Stimulated activated CD8-positive, alpha-beta memory T cell treated with anti-CD3 and anti-CD28 coated beads, Interleukin-12 subunit alpha, Interleukin-12 subunit beta, amount 100 ng/mL, for 24 hours (primary cell): Measurements from ENCODE around the gene CPO.
"Not testable (repeated sequence)": the region's sequence is repeated elsewhere in the genome, so short reads cannot be mapped to it uniquely, and the experiment has no call there.

Source experiments
- DNase-seq: peaks from one replicate; pipeline ENCODE4 v3.0.0-alpha.2; 2020; ENCODE audit errors: extremely low read depth

Gene CPO, protein sequence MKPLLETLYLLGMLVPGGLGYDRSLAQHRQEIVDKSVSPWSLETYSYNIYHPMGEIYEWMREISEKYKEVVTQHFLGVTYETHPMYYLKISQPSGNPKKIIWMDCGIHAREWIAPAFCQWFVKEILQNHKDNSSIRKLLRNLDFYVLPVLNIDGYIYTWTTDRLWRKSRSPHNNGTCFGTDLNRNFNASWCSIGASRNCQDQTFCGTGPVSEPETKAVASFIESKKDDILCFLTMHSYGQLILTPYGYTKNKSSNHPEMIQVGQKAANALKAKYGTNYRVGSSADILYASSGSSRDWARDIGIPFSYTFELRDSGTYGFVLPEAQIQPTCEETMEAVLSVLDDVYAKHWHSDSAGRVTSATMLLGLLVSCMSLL

DNA sequence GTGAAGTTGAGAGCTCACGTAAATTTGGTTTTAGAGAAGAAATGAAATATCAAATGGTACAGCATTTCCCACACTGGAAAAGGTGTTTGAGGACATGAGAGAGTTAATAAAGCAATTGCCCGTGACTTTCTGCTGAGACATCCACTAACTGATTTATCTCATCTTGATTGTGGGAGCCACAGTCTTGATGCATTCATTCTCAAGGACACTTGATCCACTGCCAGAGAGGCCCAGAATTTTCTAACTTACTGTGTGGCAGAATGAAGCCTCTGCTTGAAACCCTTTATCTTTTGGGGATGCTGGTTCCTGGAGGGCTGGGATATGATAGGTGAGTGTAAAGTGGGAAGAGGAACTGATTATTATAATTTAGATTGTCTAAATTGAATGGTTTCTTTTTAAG, at the start of gene CPO:
CPO (plus strand) TSS at position 179 of the 400 bp plus-strand sequence; CDS start at position 261, 82 bp downstream.
- no peak for DNase-seq

DNA sequence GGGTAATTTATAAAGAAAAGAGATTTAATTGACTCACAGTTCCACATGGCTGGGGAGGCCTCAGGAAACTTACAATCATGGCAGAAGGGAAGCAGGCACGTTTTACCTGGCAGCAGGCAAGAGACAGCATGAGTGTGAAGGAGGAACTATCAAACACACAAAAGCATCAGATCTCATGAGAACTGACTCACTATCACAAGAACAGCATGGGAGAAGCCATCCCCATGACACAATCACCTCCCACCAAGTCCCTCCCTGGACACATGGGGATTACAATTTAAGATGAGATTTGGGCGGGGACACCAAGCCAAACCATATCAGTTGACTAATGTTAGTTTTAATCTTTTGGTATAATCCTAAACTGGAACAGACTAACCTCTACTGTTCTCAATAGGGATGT, 49.1 kb upstream of the CPO start:
- DNase-seq, result no peak

DNA sequence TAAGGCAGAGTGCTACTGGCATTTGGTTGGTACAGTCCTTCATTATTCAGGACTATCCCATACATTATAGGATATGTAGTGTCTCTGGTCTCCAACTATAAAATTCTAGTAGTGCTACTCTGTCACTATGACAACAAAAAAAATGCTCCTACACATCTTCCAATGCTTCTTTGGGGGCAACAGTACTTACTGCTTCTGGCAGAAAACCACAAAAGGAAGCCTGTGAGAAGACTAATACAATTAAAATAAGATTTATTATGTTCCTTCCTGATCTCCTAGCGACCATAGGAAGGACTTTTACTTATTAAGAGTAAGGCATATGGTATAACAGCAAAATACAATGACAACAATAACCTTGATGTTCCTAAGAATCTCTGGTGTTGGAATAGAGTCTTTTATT, 48.4 kb upstream of the CPO start:
- no peak for DNase-seq

DNA sequence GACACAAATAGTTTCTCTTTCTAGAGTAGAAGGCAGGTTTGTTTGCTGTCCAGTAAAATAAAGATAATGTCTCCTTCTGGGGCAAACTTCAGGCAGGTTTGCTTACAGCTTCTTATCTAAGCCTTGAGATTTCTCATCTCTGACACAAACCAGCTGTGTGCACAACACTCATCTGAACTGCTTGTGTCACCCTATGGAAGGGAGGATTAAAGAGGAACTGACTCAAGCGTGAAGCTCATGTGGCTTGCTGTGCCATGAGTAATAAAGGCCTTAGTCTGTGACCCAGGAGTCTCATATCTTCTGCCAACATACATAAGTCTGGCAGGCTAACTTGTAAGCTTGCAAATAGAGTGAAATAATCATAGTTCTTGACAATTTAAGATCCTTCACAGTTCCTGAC, 24.2 kb upstream of the CPO start:
- DNase-seq, result no peak

DNA sequence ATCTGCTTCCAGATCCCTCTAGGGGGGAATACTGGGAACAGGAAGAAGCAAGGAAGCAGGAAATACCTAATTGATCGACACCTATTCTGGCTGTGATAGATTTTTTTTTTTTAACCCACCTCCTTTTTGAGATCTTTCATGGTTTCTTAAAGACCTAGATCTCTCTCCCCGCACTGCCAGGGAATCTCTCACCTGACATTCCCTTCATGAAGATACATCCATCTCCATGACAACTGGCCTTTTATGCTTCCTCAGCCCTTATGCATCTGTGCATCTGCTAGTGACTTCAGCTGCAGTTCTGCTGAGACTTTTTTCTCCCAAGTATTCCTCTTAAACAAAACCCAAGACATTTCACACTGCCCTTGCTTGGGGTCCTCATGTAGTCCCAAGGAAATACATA, 21.1 kb upstream of the CPO start:
- no peak for DNase-seq

DNA sequence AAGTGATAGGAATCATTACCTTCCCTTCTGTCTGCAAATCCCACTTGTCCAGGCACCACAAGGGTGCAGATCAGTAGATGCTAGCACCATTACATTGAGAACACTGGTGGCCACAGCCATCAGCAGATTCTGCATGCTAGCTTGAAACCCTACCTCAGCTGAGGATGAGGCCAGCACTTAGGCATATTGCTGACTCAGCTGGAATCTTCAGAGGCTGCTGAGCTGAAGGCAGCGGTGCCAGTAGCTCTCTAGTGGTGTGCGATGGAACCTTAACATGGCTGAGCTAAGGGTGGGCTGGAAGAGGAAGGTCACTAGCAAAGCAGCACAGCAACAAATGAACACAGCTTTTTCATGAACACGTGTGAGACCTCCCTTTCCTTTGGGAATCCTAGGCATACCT, 19.0 kb upstream of the CPO start:
- no peak for DNase-seq

DNA sequence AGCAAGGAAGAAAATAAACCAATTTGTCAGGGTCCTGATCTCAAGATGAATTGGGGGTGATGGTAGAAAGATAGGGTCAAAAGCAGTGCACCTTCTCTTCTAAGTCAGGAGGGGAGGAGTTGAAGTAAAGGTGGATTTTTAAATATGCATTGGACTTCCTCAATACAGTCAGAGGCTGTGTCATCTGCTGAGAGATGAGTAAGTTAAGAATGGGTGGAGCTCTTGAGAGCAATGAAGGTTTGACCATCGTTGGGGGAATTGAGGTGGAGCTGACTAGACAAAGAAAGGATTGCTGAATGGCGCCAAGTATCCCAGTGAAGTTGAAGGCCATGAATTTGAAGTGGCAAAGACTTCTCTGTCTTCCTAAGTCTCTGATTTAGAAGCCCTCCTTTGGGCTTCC, 18.4 kb upstream of the CPO start:
- no peak for DNase-seq

DNA sequence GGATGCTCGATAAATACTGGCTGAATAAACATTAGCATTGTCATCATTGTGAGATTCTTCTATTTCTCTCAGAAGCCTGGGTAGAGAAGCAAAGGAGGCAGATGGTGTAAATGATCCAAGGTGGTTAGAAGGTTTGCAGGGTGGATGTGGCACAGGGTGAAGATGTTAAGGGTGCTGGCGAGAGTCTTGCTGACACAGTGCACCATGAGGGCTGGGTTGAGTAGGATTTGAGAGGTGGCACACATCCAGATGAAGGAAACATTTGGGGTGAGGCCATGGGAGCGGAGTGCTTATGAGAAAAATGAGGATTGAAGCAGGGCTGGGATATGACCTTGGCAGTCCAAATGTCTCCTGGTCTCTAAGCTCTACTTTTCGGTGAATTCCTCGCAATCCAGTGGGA, 17.8 kb upstream of the CPO start:
- no peak for DNase-seq

DNA sequence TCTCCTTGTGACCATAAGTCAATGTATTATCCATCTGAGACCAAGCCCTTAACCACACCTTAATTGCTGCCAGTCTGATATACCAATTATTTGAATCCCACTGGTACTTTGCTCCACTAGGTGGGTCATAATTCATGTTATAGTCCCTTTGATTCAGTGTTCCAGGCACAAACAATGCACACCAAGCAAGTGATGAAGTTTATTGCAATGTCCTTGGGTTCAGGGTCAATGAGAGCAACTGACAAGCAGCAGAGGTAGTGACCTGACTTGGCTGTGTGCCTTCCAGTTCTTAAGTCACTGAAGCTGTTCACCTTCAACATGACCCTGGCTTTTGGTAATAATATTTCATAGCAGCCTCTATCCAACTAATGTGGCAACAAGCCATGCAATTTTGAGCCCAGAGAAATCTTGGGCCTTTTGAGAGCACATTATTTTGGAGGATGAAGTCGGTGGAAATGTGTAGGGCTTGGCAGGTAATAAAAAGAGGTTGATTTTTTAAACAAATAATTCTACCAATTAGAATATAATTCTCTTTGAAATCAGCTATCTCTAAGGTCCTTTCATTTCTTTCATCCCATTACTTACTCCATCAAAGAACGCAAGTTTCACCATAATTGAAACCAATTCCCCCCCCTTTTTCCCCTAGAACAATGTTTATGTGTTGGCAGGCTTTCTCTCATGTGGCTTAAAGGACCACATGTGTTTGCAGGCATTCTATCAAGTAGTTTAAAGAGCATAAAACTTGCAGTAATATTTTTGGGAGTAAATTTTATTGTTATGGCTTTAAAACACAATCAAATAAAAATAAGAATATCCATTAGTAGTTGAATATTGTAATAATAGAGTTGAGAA, 3.1 kb upstream of the CPO start:
- no peak for DNase-seq

DNA sequence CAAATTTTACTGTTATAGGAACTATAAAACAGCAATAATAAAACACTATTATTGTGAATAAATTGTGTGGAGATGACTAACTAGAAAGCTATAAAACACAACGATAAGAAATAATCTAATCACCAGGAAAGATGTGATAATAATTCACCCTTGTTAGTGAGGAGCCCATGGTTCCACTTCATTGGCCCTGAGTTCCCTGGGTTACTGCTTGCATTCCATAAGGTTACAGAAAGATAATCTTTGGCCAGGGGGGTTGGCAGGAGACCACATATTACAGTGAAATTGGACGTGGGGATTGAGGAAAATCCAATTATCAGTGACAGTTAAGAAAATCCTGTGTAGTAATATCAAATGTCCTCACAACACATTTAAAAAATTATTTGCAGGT, 2.5 kb upstream of the CPO start:
- no peak for DNase-seq

DNA sequence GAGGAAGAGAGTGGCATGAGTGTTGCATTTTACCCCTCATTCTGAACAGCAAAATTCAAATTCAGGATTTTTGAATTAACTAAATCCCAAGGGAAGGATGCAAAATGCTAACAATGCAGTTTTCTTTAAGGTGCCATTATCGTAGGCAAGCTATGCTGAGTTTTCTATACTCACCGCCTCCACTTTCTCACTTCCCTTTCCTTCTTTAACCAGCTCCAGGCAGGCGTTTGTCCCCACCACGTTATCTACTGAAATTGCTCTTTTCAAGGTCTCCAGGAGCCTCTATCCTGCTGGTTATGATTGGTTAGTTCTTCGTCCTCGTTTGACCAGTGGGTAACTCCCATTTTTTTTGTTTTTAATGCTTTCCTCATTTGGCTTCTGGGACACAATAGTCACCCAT, 1.8 kb upstream of the CPO start:
- DNase-seq, result no peak

DNA sequence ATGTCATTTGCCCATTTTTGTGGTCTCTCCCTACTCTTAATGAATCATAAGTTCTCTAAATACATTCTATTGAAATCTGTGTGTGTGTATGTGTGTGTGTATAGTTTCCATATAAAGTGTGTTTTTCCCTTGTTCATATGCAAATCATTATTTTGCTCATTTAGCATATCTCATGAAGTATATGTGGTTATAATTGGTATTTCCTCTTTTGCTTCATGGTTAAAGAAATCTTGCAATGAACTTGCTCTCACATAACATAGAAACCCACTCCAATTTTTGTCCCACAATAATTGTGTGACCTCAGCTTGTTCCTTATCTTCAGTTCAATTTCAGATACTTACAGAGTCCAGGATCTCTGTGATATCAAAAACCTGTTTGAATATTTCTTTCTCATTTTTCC, 1.2 kb downstream of the CPO start:
- no peak for DNase-seq

DNA sequence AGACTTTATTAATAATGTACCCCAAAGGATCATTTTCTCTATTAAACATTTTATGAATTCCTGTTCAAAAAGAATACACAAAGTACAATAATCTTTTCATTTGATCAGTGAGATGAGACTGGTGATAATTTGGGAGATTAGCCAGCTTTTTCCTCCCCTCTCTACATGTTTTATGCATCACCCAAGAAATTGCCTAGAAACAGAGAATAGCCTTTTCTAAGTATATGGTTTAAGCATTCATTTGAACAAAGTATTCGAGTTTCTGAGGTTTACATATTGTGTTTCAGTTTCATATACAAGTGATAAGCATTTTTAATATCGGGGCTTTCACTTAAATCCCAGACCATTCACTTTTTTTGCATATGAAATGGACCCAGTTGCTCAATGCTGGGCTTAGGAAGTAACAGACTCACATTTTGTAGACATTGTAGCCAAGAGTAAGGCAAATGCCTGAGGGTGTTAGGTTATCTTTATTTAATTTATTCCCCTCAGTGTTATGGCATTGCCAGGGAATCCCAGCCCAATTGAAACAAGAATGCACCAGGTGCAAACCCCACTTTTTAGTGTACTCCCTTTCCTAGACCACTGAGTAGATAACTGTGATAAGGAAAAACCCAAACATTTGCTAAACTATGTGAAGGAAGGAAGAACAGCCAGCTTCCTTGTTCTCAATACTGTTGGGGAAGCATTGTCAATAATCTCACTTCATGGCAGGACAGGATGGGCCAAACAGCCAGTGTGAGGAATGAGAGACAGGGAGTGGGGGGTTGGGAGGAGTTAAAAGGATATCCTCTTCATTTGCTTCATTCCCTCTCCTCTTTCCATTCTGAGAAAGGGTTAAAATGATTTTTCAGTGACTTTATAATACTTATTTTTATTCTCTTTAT, 3.5 kb downstream of the CPO start:
- no peak for DNase-seq

DNA sequence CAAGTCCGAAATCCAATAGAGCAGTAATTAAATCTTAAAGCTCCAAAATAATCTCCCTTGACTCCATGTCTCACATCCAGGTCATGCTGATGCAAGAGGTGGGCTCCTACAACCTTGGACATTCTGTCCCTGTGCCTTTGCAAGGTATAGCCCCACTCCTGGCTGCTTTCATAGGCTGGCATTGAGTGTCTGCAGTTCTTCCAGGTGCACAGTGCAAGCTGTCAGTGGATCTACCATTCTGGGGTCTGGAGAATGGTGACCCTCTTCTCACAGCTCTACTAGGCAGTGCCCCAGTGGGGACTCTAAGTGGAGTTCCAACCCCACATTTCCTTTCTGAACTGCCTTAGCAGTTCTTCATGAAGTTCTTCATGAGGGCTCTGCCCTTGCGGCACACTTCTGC, 14.1 kb downstream of the CPO start:
- DNase-seq, result not testable (repeated sequence)

DNA sequence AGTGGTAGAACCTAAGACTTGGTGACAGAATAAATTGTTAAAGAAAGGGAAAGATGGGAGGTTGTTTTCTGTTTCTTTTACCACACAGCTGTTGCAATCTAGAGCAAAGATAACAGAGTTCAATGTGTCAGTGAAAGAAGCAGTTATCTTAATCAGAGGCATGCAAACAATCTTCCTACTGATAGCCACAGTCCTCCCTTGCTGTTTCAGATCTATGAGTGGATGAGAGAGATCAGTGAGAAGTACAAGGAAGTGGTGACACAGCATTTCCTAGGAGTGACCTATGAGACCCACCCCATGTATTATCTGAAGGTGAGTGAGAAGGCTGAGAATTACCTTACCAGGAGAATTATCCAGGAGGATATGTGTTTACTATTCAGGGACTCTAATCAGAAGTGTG, 15.9 kb downstream of the CPO start:
- no peak for DNase-seq

DNA sequence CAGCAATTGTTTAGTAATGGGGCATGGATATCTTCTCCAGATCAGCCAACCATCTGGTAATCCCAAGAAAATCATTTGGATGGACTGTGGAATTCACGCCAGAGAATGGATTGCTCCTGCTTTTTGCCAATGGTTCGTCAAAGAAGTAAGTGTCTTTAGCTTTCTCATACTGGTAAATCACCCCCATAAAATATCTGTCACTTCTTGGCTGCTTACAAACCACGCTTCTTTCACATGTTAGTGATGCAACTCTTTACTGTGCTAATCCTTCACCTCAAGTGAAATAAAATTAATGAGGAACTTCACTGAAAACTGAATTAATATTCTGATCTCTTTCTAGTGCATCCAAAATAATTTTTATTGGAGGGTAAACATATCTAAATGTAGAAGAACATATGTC, 18.9 kb downstream of the CPO start:
- DNase-seq, result no peak

DNA sequence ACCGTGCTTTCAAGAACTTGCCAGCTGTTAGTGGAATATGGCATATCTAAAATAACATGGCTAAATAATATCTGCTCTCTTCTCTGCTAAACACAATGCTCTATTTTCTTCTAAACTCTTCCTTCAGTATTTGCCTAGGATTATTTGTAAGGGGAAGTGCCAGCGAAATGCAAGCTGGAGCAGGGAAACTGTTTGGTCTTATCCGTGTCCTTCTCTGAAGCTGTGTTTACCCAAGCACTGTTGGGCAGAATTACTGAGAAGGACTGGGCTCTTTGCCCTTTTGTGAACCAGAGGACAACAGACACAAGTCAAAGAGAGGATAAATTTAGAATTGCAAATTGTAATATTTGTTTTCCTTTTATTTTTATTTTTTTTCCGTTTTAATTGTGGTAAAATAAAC, 23.6 kb downstream of the CPO start:
- no peak for DNase-seq

DNA sequence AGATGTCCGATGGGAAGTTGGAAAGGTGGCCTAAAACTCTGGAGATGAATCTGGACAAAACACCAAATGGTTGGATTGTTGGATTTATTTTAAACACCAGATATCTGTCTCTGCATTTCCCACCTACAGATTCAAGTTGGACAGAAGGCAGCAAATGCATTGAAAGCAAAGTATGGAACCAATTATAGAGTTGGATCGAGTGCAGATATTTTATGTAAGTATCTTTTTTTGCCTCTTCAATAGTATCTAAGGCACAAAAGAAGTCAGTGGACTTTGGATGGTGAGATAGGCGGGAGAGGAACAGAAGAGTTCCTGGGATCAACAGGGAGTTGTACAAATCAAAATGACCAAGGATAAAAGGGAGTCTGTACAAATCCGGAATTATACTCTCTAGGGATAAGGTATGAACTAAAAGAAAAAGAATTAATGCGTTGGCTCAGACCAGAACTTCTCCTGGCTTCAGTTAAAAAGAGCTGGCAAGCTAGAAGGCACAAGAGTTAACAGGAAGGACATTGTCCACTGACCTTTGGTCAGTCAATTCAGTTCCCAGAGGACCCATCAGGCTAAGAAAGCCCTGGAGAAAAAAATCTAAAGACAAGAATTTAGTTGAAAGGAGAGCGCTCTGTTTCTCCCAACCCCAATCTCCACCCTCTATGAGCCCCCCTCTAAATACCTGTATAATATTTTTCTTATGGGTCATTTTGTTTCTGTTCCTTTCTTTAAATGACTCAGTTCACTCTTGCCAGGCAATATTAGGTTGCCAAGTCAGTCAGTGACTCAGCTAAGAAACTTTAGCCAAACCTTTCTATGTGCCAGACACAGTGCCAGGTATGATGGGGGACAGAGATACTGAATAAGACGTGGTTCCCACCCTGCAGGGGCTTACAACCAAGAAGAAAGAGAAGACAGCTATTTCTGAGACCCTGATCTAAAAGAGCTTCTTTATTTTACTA, 29.1 kb downstream of the CPO start:
- no peak for DNase-seq

DNA sequence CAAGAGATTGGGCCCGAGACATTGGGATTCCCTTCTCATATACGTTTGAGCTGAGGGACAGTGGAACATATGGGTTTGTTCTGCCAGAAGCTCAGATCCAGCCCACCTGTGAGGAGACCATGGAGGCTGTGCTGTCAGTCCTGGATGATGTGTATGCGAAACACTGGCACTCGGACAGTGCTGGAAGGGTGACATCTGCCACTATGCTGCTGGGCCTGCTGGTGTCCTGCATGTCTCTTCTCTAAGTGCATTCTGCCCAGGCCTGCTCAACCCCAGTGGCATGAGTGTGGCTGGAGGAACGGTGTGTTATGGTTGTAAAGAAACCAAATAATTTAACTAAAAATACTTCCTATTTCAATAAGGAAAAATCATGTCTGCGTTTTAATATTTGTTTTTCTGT, 29.9 kb downstream of the CPO start:
- DNase-seq, result no peak

DNA sequence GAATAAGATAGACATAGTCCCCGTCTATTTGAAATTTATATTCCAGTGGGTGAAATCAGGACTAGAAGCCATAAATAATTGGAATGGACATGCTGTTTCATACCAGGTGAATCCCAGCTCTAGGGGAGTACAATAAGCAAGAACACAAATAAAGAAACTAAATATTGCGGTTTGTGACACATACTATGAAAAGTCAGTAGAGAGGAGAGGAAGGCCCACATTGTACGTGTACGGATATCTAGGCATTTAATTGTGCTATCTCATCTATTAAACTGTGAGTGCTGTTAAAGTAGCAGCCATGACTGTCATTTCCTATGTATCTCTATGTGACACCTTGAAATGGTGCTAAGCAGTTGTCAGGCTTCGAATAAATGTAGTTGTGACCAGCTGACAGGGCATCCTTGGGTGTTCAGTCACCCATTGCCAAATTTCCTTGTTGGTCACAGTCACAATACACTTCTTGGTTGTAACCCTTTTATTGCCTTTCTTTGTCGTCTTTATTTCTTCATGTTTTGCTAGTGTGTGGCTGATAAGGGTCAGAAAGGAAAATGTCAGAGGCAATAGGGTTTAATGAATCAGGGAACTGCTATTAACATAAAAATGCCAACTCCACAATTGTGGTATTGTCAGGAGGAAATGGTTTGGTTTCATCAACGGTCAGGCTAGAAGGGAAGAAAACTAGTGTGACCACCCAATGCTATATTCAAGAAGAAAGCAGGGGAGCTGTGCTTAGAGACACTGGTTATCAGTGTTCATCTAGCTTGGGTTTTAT, 31.5 kb downstream of the CPO start:
- no peak for DNase-seq
